HG02798 (cell line): ENCODE measurements around the gene SYNM.
A peak's percentile ranks its signal among the peaks of the same experiment; 100 is the strongest.

Source experiments
- ATAC-seq: cut with Tn5 transposase; IDR thresholded peaks from one replicate; pipeline ENCODE4 v1.9.1; 2021; ENCODE audit warnings: mild to moderate bottlenecking; ENCODE audit not compliant: unreplicated experiment, poor library complexity

SYNM gene

GRCh38 chr15:99085413-99086326 is 19.2 kb upstream of the SYNM start:
- ATAC-seq = no peak

GRCh38 chr15:99086327-99086667 is 18.6 kb upstream of the SYNM start:
- ATAC-seq = no peak

GRCh38 chr15:99087405-99087943 is 17.4 kb upstream of the SYNM start:
- no peak for ATAC-seq

- peak; percentile 100 for ATAC-seq
Measured at GRCh38 chr15:99090011-99090699, 14.7 kb upstream of the SYNM start.

- ATAC-seq = no peak
Measured at GRCh38 chr15:99090938-99091337, 13.9 kb upstream of the SYNM start.

- ATAC-seq = no peak
Measured at GRCh38 chr15:99092554-99093172, 12.2 kb upstream of the SYNM start.

GRCh38 chr15:99095626-99096025 is 9.3 kb upstream of the SYNM start:
- ATAC-seq = no peak

GRCh38 chr15:99096173-99096893 is 8.5 kb upstream of the SYNM start:
- ATAC-seq = no peak

GRCh38 chr15:99096894-99097426 is 7.9 kb upstream of the SYNM start:
- no peak for ATAC-seq

GRCh38 chr15:99097441-99098410 is 7.2 kb upstream of the SYNM start:
- ATAC-seq = no peak

GRCh38 chr15:99098426-99098825 is 6.5 kb upstream of the SYNM start:
- ATAC-seq = no peak

- no peak for ATAC-seq
Measured at GRCh38 chr15:99098991-99099390, 5.9 kb upstream of the SYNM start.

- no peak for ATAC-seq
Measured at GRCh38 chr15:99099661-99100060, 5.2 kb upstream of the SYNM start.

GRCh38 chr15:99100245-99101173 is 4.4 kb upstream of the SYNM start:
- peak; percentile 48 for ATAC-seq

- no peak for ATAC-seq
Measured at GRCh38 chr15:99101501-99101900, 3.4 kb upstream of the SYNM start.

- no peak for ATAC-seq
Measured at GRCh38 chr15:99102332-99103235, 2.3 kb upstream of the SYNM start.

GRCh38 chr15:99103279-99103678 is 1.6 kb upstream of the SYNM start:
- ATAC-seq = no peak
